ENCODE measurements around the gene CSMD2. TPM values are rescaled to one million over a fixed set of nuclear protein-coding genes. Genes with fewer than 3 reads are reported as not detected.

CSMD2 gene
- total and polyA plus RNA-seq, 2 donors (not counting 1 experiment from before 2014, with no cell fraction given): 2.2 to 7.6 TPM

GRCh38 chr1:33946836-33947235, 218.2 kb downstream of the CSMD2 start:
- H3K9me3 ChIP-seq (ENCODE audit: control insufficient read depth, insufficient read depth, low read depth, low read length): no peaks in the 10 kb centered on the region
- H3K36me3 ChIP-seq (ENCODE audit: control insufficient read depth, insufficient read depth, low read length): no peaks in the 10 kb centered on the region
- H4K20me1 ChIP-seq (ENCODE audit: control insufficient read depth, extremely low read depth, insufficient read depth, low read length): no peaks in the 10 kb centered on the region
- H3K79me2 ChIP-seq (ENCODE audit: control insufficient read depth, insufficient read depth, low read length): no peaks in the 10 kb centered on the region
- H3K27me3 ChIP-seq (ENCODE audit: control insufficient read depth, insufficient read depth, low read length): no peaks in the 10 kb centered on the region
- no peak overlapping the region for H3K4me3 ChIP-seq (replicated peaks in 1 of 4; ENCODE audit: control extremely low read depth in 1 of 4, insufficient read depth in 1 of 4, low read depth in 3 of 4, low read length in 4 of 4)
- DNase-seq (ENCODE audit: low read depth in 2 of 2): no peak
- TF ChIP-seq EZH2 (IDR thresholded peaks at IDR 0.05; ENCODE audit: low read length, missing control alignments): no peak
- TF ChIP-seq, protein P1, sequence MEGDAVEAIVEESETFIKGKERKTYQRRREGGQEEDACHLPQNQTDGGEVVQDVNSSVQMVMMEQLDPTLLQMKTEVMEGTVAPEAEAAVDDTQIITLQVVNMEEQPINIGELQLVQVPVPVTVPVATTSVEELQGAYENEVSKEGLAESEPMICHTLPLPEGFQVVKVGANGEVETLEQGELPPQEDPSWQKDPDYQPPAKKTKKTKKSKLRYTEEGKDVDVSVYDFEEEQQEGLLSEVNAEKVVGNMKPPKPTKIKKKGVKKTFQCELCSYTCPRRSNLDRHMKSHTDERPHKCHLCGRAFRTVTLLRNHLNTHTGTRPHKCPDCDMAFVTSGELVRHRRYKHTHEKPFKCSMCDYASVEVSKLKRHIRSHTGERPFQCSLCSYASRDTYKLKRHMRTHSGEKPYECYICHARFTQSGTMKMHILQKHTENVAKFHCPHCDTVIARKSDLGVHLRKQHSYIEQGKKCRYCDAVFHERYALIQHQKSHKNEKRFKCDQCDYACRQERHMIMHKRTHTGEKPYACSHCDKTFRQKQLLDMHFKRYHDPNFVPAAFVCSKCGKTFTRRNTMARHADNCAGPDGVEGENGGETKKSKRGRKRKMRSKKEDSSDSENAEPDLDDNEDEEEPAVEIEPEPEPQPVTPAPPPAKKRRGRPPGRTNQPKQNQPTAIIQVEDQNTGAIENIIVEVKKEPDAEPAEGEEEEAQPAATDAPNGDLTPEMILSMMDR (conservative IDR thresholded peaks at IDR 0.05 in 1 of 2, IDR thresholded peaks at IDR 0.05 in 1 of 2; ENCODE audit: low read depth in 1 of 2, low read length in 2 of 2): no peak
- H3K4me2 ChIP-seq (ENCODE audit: extremely low read depth, insufficient read depth, low read length): no peak overlapping the region
- H3K27ac ChIP-seq (ENCODE audit: insufficient read depth, low read length): no peak overlapping the region
- peaks cover 8% of the 10 kb centered on the region for H3K4me1 ChIP-seq (ENCODE audit: control insufficient read depth, extremely low read depth, insufficient read depth, low read length)
- no peak overlapping the region for H2AFZ ChIP-seq (ENCODE audit: low read length)
- H3K9ac ChIP-seq (ENCODE audit: insufficient read depth, low read length): no peak overlapping the region

DNA sequence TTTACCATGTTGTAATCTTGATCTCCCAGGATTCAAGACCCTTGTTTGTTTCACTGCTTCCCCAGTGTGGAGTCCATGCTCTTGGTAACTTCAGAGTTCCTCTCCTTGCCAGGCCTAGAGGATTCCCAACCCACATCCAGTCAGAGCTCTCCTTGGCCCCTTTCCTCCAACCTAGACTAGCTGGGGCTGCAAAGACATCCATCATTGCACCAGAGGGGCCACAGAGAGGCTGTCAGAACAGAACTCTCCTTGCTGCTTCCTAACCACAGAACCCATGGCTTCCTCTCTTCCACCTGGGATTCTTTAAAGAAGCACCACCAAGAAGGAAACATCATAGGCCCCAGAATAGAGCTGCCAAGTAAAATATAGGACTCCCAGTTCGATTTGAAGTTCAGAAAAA, 220.2 kb downstream of the CSMD2 start:
- Histone ChIP-seq H3K4me2 (ENCODE audit: extremely low read depth, insufficient read depth, low read length) (no peak overlapping the region), H2AFZ (ENCODE audit: low read length) (no peak overlapping the region), H4K20me1 (ENCODE audit: control insufficient read depth, extremely low read depth, insufficient read depth, low read length) (no peaks in the 10 kb centered on the region), H3K27me3 (ENCODE audit: control insufficient read depth, insufficient read depth, low read length) (no peaks in the 10 kb centered on the region), H3K4me1 (ENCODE audit: control insufficient read depth, extremely low read depth, insufficient read depth, low read length) (peaks cover 8% of the 10 kb centered on the region), H3K79me2 (ENCODE audit: control insufficient read depth, insufficient read depth, low read length) (no peaks in the 10 kb centered on the region), H3K9ac (ENCODE audit: insufficient read depth, low read length) (no peak overlapping the region), H3K4me3 (replicated peaks in 1 of 4; ENCODE audit: control extremely low read depth in 1 of 4, insufficient read depth in 1 of 4, low read depth in 3 of 4, low read length in 4 of 4) (no peak overlapping the region), H3K27ac (ENCODE audit: insufficient read depth, low read length) (no peak overlapping the region), H3K9me3 (ENCODE audit: control insufficient read depth, insufficient read depth, low read depth, low read length) (no peaks in the 10 kb centered on the region), H3K36me3 (ENCODE audit: control insufficient read depth, insufficient read depth, low read length) (no peaks in the 10 kb centered on the region)
- peak in 1 of 2 donors; percentile 30 for DNase-seq (ENCODE audit: low read depth in 2 of 2)
- TF ChIP-seq EZH2 (IDR thresholded peaks at IDR 0.05; ENCODE audit: low read length, missing control alignments): no peak
- TF ChIP-seq, protein P1 (conservative IDR thresholded peaks at IDR 0.05 in 1 of 2, IDR thresholded peaks at IDR 0.05 in 1 of 2; ENCODE audit: low read depth in 1 of 2, low read length in 2 of 2): no peak

- no peaks in the 10 kb centered on the region for H3K9me3 ChIP-seq (ENCODE audit: control insufficient read depth, insufficient read depth, low read depth, low read length)
- H3K9ac ChIP-seq (ENCODE audit: insufficient read depth, low read length): no peak overlapping the region
- H3K27ac ChIP-seq (ENCODE audit: insufficient read depth, low read length): no peak overlapping the region
- no peaks in the 10 kb centered on the region for H4K20me1 ChIP-seq (ENCODE audit: control insufficient read depth, extremely low read depth, insufficient read depth, low read length)
- TF ChIP-seq, protein P1 (conservative IDR thresholded peaks at IDR 0.05 in 1 of 2, IDR thresholded peaks at IDR 0.05 in 1 of 2; ENCODE audit: low read depth in 1 of 2, low read length in 2 of 2): no peak
- TF ChIP-seq EZH2 (IDR thresholded peaks at IDR 0.05; ENCODE audit: low read length, missing control alignments): no peak
- no peak overlapping the region for H2AFZ ChIP-seq (ENCODE audit: low read length)
- no peaks in the 10 kb centered on the region for H3K36me3 ChIP-seq (ENCODE audit: control insufficient read depth, insufficient read depth, low read length)
- no peaks in the 10 kb centered on the region for H3K27me3 ChIP-seq (ENCODE audit: control insufficient read depth, insufficient read depth, low read length)
- no peaks in the 10 kb centered on the region for H3K79me2 ChIP-seq (ENCODE audit: control insufficient read depth, insufficient read depth, low read length)
- DNase-seq (ENCODE audit: low read depth in 2 of 2): peak; percentile 88 to 95
- H3K4me1 ChIP-seq (ENCODE audit: control insufficient read depth, extremely low read depth, insufficient read depth, low read length): peaks cover 8% of the 10 kb centered on the region
- no peak overlapping the region for H3K4me3 ChIP-seq (replicated peaks in 1 of 4; ENCODE audit: control extremely low read depth in 1 of 4, insufficient read depth in 1 of 4, low read depth in 3 of 4, low read length in 4 of 4)
- H3K4me2 ChIP-seq (ENCODE audit: extremely low read depth, insufficient read depth, low read length): peak overlapping the region; percentile 79
Measured at GRCh38 chr1:33943978-33944377, 221.1 kb downstream of the CSMD2 start.
